Skeletal muscle tissue (tissue), 4 donors: ENCODE data around the gene GON4L. TPM values are rescaled to one million over a fixed set of nuclear protein-coding genes. Genes with fewer than 3 reads are reported as not detected.
"Not testable (repeated sequence)": the region's sequence is repeated elsewhere in the genome, so short reads cannot be mapped to it uniquely, and the experiment has no call there.

Experiments
- H3K27ac ChIP-seq: one replicate; pipeline ENCODE4 v1.7.0; 2013; ENCODE audit warnings: mild to moderate bottlenecking, low read depth, low read length, inconsistent platforms
- H3K27me3 ChIP-seq, 3 donors: one replicate each; pipeline ENCODE4 v1.7.0; 2013; ENCODE audit warnings: low read length in 3 of 3; ENCODE audit not compliant: control insufficient read depth in 3 of 3, insufficient read depth in 3 of 3
- H3K36me3 ChIP-seq, 3 donors: one replicate each; pipeline ENCODE4 v1.7.0; 2013; ENCODE audit warnings: low read length in 3 of 3; ENCODE audit not compliant: control insufficient read depth in 3 of 3, insufficient read depth in 3 of 3
- H3K4me1 ChIP-seq, 3 donors: one replicate each; pipeline ENCODE4 v1.7.0; 2013; ENCODE audit warnings: low read length in 3 of 3, mild to moderate bottlenecking in 3 of 3; ENCODE audit not compliant: control insufficient read depth in 3 of 3, insufficient read depth in 3 of 3
- H3K4me3 ChIP-seq, 3 donors: one replicate each; pipeline ENCODE4 v1.7.0; 2013; ENCODE audit warnings: low read length in 3 of 3
- H3K9ac ChIP-seq, 3 donors: one replicate each; pipeline ENCODE4 v1.7.0; 2013; ENCODE audit warnings: low read length in 3 of 3, mild to moderate bottlenecking in 3 of 3, moderate library complexity in 2 of 3, low read depth in 1 of 3
- H3K9me3 ChIP-seq, 3 donors: one replicate each; pipeline ENCODE4 v1.7.0; 2013; ENCODE audit warnings: low read length in 3 of 3; ENCODE audit not compliant: control insufficient read depth in 3 of 3
- total RNA-seq: library from RNA; depleted of rRNA; stranded (reverse); fragments of >200 nt; gene quantifications from one replicate; pipeline ENCODE4 v1.2.3, GENCODE V29; 2014
- donor health status: Osteomylitis.

The GON4L gene
- total RNA-seq, 1 donor from 2014 or later = 32.9 TPM

DNA sequence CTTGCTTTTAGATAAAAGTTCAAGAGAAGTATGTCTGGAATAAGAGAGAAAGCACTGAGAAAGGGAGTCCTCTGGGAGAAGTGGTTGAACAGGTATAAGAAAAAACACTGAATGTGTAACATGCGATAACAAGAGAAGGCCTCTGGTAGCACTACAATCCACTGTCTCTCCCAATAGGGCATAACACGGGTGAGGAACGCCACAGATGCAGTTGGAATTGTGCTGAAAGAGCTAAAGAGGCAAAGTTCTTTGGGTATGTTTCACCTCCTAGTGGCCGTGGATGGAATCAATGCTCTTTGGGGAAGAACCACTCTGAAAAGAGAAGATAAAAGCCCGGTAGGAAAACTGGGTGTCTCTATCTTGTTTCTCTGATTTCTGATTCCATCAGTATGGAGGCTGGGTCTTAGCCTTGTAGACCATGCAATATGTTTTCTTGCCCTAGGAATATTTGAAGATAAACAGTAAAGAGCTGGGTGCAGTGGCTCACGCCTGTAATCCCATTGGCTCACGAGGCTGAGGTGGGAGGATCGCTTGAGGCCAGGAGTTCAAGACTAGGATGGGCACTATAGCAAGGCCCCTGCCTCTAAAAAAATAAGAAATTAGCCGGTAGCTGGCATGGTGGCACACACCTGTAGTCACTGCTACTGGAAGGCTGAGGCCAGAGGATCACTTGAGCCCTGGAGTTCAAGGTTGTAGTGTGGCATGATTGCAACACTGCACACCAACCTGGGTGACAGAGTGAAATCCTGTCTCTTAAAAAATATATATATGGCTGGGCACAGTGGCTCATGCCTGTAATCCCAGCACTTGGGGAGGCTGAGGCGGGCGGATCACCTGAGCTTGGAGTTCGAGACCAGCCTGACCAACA is 127.7 kb downstream of the GON4L start:
- Histone ChIP-seq H3K4me3 (no peak overlapping the region), H3K4me1 (no peaks in the 10 kb centered on the region), H3K36me3 (peaks cover 3 to 46% (median 32%) of the 10 kb centered on the region in 3 donors), H3K27ac (no peak overlapping the region), H3K9ac (no peak overlapping the region), H3K9me3 (no peaks in the 10 kb centered on the region), H3K27me3 (no peaks in the 10 kb centered on the region)

DNA sequence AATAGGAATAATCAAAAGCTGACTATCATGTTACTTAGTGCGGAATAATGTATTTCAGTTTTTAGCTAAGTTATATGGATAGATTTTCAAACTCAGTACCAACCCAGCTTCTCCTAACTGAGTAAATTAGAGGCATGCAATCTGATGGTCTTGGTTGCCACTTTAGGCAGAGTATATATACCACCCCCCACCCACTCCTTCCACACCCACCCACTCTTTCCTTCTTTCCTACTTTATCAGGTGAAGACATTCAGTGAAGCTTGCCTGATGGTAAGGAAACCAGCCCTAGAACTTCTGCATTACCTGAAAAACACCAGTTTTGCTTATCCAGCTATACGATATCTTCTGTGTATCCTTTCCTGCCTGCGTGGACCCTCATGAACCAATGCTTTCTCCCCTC is 131.9 kb downstream of the GON4L start:
- H3K27ac ChIP-seq = no peak overlapping the region
- H3K4me1 ChIP-seq = no peaks in the 10 kb centered on the region
- no peak overlapping the region for H3K9ac ChIP-seq
- H3K9me3 ChIP-seq = no peaks in the 10 kb centered on the region
- no peaks in the 10 kb centered on the region for H3K27me3 ChIP-seq
- H3K4me3 ChIP-seq = no peak overlapping the region
- H3K36me3 ChIP-seq = peaks cover 5 to 42% (median 26%) of the 10 kb centered on the region in 3 donors

DNA sequence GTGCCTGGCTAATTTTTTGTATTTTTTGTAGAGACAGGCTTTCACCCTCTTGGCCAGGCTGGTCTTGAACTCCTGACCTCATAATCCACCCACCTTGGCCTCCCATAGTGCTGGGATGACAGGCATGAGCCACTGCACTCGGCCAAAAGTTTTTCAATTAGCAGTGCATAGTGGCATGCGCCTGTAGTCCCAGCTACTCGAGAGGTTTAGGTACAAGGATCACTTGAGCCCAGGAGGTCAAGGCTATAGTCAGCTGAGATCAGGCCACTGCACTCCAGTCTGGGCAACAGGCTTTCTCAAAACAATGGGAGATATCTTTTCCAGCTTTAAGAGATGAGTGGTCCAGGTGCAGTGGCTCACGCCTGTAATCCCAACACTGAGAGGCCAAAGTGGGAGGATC is 137.3 kb downstream of the GON4L start:
- Histone ChIP-seq H3K9ac (no peak overlapping the region), H3K4me1 (no peaks in the 10 kb centered on the region), H3K27ac (no peak overlapping the region), H3K36me3 (peaks cover 8 to 18% (median 17%) of the 10 kb centered on the region in 3 donors), H3K4me3 (no peak overlapping the region), H3K9me3 (no peaks in the 10 kb centered on the region), H3K27me3 (no peaks in the 10 kb centered on the region)

DNA sequence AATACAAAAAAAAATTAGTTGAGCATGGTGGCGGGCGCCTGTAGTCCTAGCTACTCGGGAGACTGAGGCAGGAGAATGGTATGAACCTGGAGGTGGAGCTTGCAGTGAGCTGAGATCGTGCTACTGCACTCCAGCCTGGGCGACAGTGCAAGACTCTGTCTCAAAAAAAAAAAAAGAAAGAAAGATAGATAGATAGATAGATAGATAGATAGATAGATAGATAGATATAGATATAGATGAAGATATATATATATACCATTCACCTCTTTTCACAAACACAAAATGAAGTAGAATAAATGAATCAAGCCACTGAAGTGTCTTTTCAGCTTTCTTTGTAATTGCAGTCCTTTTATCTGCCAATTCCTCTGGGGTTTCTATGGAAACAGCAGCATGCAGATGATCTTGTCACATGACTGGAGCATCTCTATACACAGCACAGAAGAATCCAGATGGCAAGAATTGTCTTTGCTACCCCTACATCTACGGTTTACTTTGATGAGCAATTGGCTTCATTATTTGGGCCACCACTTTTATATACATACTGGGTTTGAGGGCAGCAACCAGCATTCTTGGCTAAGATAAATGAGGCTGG is 138.4 kb downstream of the GON4L start:
- H3K27me3 ChIP-seq, H3K4me3 ChIP-seq, H3K9me3 ChIP-seq, H3K9ac ChIP-seq, H3K4me1 ChIP-seq, H3K27ac ChIP-seq: not testable (repeated sequence)
- H3K36me3 ChIP-seq = peaks cover 8 to 18% (median 17%) of the 10 kb centered on the region in 3 donors

DNA sequence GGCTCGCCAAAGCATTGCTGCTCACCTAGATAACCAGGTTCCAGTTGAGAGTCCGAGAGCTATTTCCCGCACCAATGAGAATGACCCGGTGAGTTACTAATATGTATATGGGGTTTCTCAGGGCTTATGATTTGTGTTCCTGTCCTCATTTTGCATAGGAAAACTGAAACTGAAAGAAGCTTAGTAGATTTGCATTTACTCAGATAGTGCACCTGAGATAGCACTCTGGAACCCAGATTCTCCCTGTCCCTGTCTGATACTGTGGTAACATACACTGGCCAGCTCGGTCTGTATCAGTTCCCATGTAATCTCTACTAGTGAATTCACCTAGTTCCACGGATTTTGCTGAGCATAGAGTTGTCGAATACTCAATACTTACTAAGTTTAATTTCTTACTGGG is 140.0 kb downstream of the GON4L start:
- H3K36me3 ChIP-seq = peaks cover 8 to 15% (median 10%) of the 10 kb centered on the region in 3 donors
- H3K27ac ChIP-seq = no peak overlapping the region
- no peaks in the 10 kb centered on the region for H3K4me1 ChIP-seq
- no peaks in the 10 kb centered on the region for H3K9me3 ChIP-seq
- H3K9ac ChIP-seq = no peak overlapping the region
- H3K4me3 ChIP-seq = no peak overlapping the region
- no peaks in the 10 kb centered on the region for H3K27me3 ChIP-seq

DNA sequence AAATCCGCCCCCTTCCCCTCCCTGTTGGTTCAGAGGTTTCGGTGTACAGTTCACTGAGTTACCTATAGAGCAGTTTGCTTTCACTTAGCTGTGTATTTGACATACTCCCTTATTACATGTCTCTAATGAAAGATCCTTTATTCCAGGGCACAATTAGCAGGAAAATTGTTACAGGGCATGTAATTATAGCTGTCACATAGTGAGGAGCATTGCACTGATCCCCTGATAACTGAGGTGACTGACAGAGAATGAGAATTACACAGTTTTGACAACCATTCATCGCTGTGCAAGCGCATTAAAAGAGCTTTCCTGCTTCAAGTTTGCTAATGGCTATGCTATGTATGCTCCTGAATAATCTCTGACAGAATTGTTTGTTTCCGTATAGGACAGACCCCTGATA is 141.2 kb downstream of the GON4L start:
- H3K27me3 ChIP-seq = no peaks in the 10 kb centered on the region
- peaks cover 6% of the 10 kb centered on the region in 3 donors for H3K36me3 ChIP-seq
- H3K9ac ChIP-seq = no peak overlapping the region
- no peak overlapping the region for H3K4me3 ChIP-seq
- H3K9me3 ChIP-seq = no peaks in the 10 kb centered on the region
- no peaks in the 10 kb centered on the region for H3K4me1 ChIP-seq
- H3K27ac ChIP-seq = no peak overlapping the region

DNA sequence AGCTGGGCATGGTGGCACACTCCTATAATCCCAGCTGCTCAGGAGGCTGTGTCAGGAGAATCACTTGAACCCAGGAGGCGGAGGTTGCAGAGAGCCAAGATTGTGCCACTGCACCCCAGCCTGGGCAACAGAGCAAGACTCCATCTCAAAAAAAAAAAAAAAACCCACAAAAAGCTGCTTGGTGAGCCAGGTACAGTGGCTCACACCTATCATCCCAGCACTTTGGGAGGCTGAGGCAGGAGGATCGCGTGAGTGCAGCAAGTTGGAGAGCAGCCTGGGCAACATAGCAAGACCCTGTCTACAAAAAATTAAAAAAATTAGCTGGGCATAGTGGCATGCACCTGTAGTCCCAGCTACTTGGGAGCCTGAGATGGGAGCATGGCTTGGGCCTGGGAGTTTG is 142.0 kb downstream of the GON4L start:
- not testable (repeated sequence) for H3K9ac ChIP-seq, H3K4me1 ChIP-seq, H3K27ac ChIP-seq, H3K27me3 ChIP-seq, H3K36me3 ChIP-seq, H3K9me3 ChIP-seq, H3K4me3 ChIP-seq

DNA sequence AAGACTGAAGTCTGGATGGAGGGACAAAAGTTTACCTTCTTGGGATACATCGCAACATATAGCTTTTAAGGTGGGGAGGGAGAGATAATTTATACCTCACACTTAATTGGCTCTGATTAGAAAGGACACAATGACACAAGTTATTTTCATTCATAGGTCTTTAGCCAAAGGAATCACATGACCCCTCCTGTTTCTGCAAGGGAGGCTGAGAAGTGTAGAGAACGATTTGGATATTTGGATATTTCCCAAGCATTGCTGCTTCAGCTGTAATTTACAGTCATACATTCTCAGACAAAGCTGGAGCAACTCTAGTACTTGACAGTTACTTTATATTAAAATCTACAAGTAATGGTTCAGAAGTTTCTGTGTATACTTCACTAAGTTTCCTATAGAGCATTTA is 143.9 kb downstream of the GON4L start:
- H3K4me1 ChIP-seq = no peaks in the 10 kb centered on the region
- H3K36me3 ChIP-seq = peaks cover 6 to 8% (median 6%) of the 10 kb centered on the region in 3 donors

DNA sequence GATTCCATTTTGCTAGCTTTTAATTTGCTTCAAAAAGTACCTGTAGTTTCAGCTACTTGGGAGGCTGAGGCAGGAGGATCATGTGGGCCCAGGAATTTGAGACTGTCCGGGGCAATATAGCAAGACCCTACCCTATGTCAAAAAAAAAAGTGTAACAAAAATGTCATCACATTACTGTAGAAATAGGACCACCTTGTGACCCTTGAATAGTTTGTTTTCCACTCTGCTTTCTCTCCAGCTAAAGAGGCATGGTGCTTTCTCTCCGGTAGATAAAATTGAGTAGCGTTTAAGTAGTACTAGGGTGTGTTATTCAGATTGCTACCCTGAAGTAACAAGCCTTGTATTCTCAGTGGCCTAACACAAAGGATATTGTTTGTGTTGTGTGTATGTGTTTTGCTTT is 144.4 kb downstream of the GON4L start:
- H3K4me1 ChIP-seq, H3K27ac ChIP-seq, H3K27me3 ChIP-seq, H3K4me3 ChIP-seq, H3K36me3 ChIP-seq, H3K9ac ChIP-seq, H3K9me3 ChIP-seq: not testable (repeated sequence)

More for the DNA sequence above, 143.9 kb downstream of the GON4L start:
- H3K4me3 ChIP-seq = no peak overlapping the region
- H3K27me3 ChIP-seq = no peaks in the 10 kb centered on the region
- H3K9ac ChIP-seq = no peak overlapping the region
- no peaks in the 10 kb centered on the region for H3K9me3 ChIP-seq
- no peak overlapping the region for H3K27ac ChIP-seq

DNA sequence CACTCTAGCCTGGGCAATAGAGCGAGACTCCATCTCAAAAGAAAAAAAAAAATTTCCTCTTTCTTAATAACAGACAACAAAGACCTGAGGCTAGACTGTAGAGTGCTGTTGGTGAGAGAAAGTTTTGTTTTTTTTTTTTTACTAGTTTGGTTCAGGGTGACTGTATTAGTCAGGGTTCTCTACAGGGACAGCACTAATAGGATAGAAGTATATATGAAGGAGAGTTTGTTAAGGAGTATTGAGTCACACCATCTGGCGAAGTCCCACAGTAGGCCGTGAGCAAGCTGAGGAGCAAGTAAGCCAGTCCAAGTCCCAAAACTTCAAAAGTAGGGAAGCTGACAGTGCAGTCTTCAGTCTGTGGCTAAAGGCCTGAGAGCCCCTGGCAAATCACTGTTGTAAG is 145.6 kb downstream of the GON4L start:
- H3K9ac ChIP-seq, H3K27ac ChIP-seq, H3K36me3 ChIP-seq, H3K27me3 ChIP-seq, H3K4me1 ChIP-seq, H3K4me3 ChIP-seq, H3K9me3 ChIP-seq: not testable (repeated sequence)
